NT2/D1 (cell line): Measurements from ENCODE around the gene MT1B.

Experiments used
- DNase-seq: peaks from one replicate; pipeline ENCODE4 v3.0.0-alpha.2; 2011; ENCODE audit warnings: low read depth, low spot score
- H3K27me3 ChIP-seq: 2 replicates; pipeline ENCODE4 v1.6.0; 2011; ENCODE audit warnings: mild to moderate bottlenecking; ENCODE audit not compliant: insufficient read length, insufficient read depth
- H3K36me3 ChIP-seq: 2 replicates; pipeline ENCODE4 v1.6.1; 2011; ENCODE audit warnings: mild to moderate bottlenecking, low read length, mixed read lengths; ENCODE audit not compliant: insufficient read depth, insufficient read length
- H3K4me1 ChIP-seq: 2 replicates; pipeline ENCODE4 v1.5.1; 2011; ENCODE audit not compliant: insufficient read depth, insufficient read length
- H3K4me3 ChIP-seq: 2 replicates; pipeline ENCODE4 v1.5.1; 2011; ENCODE audit warnings: low read depth; ENCODE audit not compliant: insufficient read length
- H3K9ac ChIP-seq: 2 replicates; pipeline ENCODE4 v1.6.0; 2011; ENCODE audit warnings: low read depth; ENCODE audit not compliant: insufficient read length
- H3K9me3 ChIP-seq: 2 replicates; pipeline ENCODE4 v1.5.1; 2011; ENCODE audit warnings: mild to moderate bottlenecking, low read length; ENCODE audit not compliant: insufficient read depth
- SUZ12 ChIP-seq: IDR thresholded peaks from 2 replicates; pipeline ENCODE4 v1.6.1; 2011; ENCODE audit not compliant: insufficient read length, insufficient read depth; ENCODE audit errors: extremely low read depth
- YY1 ChIP-seq: IDR thresholded peaks from 2 replicates; pipeline ENCODE4 v1.6.1; 2011; ENCODE audit not compliant: insufficient read length, insufficient read depth
- ZNF274 ChIP-seq: IDR thresholded peaks from 2 replicates; pipeline ENCODE4 v1.6.1; 2011; ENCODE audit warnings: mild to moderate bottlenecking, low read depth, low read length

Gene MT1B

DNA sequence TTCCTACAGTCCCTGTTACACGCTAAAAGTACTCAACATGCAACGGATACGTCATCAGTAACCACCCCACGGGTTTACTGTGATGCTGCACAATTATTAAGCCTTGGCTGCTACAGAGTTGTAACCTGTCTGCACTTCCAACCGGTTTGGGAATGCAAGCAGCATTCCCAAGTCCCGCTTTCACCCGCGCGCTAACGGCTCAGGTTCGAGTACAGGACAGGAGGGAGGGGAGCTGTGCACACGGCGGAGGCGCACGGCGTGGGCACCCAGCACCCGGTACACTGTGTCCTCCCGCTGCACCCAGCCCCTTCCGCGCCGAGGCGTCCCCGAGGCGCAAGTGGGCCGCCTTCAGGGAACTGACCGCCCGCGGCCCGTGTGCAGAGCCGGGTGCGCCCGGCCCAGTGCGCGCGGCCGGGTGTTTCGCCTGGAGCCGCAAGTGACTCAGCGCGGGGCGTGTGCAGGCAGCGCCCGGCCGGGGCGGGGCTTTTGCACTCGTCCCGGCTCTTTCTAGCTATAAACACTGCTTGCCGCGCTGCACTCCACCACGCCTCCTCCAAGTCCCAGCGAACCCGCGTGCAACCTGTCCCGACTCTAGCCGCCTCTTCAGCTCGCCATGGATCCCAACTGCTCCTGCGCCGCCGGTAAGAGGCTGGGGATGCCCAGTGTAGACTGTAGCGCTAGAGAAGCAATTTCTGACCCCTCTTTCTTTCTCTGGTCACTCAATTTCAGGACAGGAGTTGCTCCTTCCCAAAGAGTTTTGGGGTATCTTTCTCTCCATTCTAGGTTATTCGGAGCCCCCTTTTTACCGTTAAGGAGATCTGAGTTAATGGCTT is 43.4 kb upstream of the MT1B start, which contains the start of gene MT2A:
Gene MT2A, plus strand, starts transcription at position 542 of the 833 bp plus-strand sequence. Its CDS starts 72 bp downstream, at position 614.
- Histone ChIP-seq H3K36me3 (peaks cover 6% of the 10 kb centered on the region), H3K4me1 (peaks cover 17% of the 10 kb centered on the region), H3K9ac (peak within 1 kb of the TSS; percentile 83), H3K4me3 (peak within 1 kb of the TSS; percentile 68), H3K9me3 (no peaks in the 10 kb centered on the region), H3K27me3 (no peaks in the 10 kb centered on the region)
- DNase-seq, result peak; percentile 95
- TF ChIP-seq YY1 (no peak), SUZ12 (no peak), ZNF274 (no peak)

DNA sequence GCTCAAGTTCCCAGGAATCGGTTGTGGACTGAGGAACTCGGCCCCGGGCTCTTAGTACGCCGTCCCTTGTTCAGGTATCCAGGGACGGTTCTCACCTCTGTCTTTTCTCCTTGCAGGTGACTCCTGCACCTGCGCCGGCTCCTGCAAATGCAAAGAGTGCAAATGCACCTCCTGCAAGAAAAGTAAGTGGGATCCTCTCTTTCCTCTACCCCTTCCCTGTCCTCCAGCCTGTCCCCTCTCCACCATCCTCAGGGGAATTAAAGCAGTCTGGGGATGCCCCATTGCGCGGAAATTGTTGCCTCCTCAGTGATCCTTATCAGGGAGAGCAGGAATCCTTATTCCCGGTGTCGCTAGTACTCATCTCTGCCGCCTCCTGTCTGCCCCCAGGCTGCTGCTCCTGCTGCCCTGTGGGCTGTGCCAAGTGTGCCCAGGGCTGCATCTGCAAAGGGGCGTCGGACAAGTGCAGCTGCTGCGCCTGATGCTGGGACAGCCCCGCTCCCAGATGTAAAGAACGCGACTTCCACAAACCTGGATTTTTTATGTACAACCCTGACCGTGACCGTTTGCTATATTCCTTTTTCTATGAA is 42.7 kb upstream of the MT1B start:
- DNase-seq, result no peak
- peaks cover 6% of the 10 kb centered on the region for H3K36me3 ChIP-seq
- H3K9me3 ChIP-seq, result no peaks in the 10 kb centered on the region
- peak overlapping the region; percentile 81 for H3K9ac ChIP-seq
- peak overlapping the region; percentile 68 for H3K4me3 ChIP-seq
- H3K4me1 ChIP-seq, result peaks cover 17% of the 10 kb centered on the region
- no peak for TF ChIP-seq SUZ12
- TF ChIP-seq YY1, result no peak
- no peak for TF ChIP-seq ZNF274
- H3K27me3 ChIP-seq, result no peaks in the 10 kb centered on the region

DNA sequence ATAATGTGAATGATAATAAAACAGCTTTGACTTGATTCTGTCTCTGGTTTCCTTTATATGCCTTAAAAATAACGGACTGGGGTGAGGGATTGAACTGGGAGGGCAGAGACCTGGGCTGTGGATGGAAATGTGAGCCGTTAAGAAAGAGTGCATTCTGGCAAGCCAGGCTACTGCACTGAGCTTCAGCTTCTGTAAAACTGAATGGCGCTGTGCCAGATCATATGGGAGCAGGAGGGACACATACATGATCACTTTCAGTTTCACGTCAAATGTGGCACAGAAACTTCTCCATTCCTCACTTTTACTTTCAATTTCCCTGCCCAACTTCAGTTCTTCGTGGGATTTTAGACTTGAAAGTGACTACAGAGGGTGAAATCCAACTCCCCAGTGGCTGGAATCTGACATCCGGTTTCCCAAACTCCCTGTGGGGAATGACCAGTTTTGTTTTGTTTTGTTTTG is 42.2 kb upstream of the MT1B start:
- H3K9me3 ChIP-seq, result no peaks in the 10 kb centered on the region
- H3K27me3 ChIP-seq, result no peaks in the 10 kb centered on the region
- TF ChIP-seq ZNF274 (no peak), YY1 (no peak), SUZ12 (no peak)
- peak overlapping the region; percentile 81 for H3K9ac ChIP-seq
- peaks cover 6% of the 10 kb centered on the region for H3K36me3 ChIP-seq
- H3K4me3 ChIP-seq, result peak overlapping the region; percentile 68
- H3K4me1 ChIP-seq, result peaks cover 17% of the 10 kb centered on the region
- DNase-seq, result no peak

DNA sequence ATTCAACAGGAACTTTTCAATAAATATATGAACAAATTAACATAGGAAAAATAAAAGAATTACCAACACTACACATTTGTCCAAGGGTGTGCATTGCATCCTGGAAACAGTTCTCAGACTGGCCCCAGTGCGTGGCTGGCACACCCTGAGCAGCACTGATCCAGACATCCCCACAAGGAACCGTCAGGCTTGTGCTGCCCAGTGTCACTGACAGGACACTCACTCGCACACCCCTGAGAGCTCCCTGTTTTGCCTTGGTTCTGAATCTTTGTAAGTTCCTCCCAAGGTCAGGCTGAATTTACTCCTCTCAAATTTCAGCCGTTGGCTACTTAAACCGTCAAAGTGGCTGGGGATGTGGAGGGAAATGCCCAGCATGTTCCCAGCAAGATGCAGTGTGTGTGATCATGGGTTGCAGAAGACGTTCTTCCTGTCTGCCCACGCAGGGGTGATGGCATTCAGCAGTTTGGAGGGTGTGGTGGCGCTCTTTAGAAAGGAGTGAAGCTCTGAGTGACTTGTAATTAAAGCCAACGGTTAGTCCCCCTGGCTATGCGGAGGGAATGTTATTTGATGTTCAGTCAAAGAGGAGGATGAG is 41.6 kb upstream of the MT1B start:
- Histone ChIP-seq H3K9ac (peak overlapping the region; percentile 27), H3K9me3 (no peaks in the 10 kb centered on the region), H3K36me3 (peaks cover 6% of the 10 kb centered on the region), H3K4me3 (peak overlapping the region; percentile 5), H3K27me3 (no peaks in the 10 kb centered on the region), H3K4me1 (peaks cover 17% of the 10 kb centered on the region)
- no peak for DNase-seq
- no peak for TF ChIP-seq SUZ12

DNA sequence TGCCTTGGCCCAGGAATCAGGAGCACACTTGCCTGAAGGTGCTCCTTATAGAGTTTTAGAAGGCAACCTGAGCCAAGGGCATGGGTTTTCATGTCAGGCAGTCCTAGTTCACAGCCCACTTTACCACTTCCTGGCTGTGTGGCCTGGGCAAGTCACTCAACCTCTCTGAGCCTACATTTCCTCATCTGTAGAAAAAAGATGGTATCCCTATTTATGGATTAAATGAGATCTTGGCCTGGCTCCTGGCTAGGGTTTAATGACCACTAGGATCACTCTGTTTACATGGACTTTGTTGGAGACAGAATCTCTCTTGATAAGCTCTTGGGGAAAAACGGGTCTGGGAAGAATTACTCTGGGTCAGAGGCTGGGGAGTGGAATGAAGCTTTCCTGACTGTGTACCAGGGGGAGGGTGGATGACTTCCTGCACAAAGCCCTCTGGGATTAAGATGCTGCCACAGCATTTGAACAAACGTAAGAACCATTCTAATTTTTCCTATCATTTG is 41.0 kb upstream of the MT1B start:
- peaks cover 17% of the 10 kb centered on the region for H3K4me1 ChIP-seq

DNA sequence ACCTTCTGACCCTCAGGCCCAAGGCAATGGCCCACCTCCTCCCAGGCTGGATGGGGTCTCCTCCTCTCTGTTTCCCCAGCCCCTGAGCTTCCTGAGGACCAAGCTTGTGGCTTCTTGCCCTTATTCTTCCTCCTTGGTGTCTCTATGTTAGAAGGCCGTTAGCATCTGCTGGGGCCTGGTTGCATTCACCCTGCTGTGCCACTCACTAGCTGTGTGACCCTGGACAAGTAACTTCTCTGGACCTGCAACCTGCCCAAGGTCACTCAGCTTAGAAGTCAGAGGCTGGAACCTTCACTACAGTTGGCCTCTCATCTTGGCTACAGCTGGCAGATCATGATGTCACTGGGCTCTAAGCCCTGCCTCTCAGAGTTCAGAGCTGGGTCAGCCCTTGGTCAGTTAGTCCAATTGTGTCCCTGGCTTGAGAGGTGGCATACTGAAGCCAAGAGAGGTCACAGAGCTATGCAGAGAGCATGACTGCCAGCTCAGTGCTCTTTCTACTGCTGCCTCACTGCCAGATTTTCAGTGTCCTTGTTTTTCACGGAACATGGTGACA is 40.3 kb upstream of the MT1B start:
- peaks cover 4% of the 10 kb centered on the region for H3K27me3 ChIP-seq
- peaks cover 6% of the 10 kb centered on the region for H3K36me3 ChIP-seq
- DNase-seq, result no peak
- no peak overlapping the region for H3K9ac ChIP-seq
- TF ChIP-seq SUZ12 (no peak), ZNF274 (no peak), YY1 (no peak)
- peaks cover 17% of the 10 kb centered on the region for H3K4me1 ChIP-seq
- H3K9me3 ChIP-seq, result no peaks in the 10 kb centered on the region
- no peak overlapping the region for H3K4me3 ChIP-seq

More for the DNA sequence above, 41.0 kb upstream of the MT1B start:
- TF ChIP-seq YY1 (no peak), ZNF274 (no peak), SUZ12 (no peak)
- H3K4me3 ChIP-seq, result no peak overlapping the region
- H3K27me3 ChIP-seq, result no peaks in the 10 kb centered on the region
- H3K36me3 ChIP-seq, result peaks cover 6% of the 10 kb centered on the region
- no peak for DNase-seq
- peak overlapping the region; percentile 3 for H3K9ac ChIP-seq
- no peaks in the 10 kb centered on the region for H3K9me3 ChIP-seq
